K562 (cell line): Measurements from ENCODE around the gene UBE2M. TPM values are rescaled to one million over a fixed set of nuclear protein-coding genes. Genes with fewer than 3 reads are reported as not detected.

Source experiments
- ATAC-seq: fragments of 200-7000 bp; cut with Tn5 transposase; 3 replicates; pipeline ENCODE4 v1.9.1; 2020; ENCODE audit warnings: moderate library complexity
- BruUV-seq: library from RNA; stranded (reverse); fragments of 400-500 nt; replicated peaks from 2 replicates; lab custom pipeline; 2021; lab: Mats Ljungman, UMichigan
- CTCF ChIA-PET: fragments of 300-600 bp; formaldehyde crosslinking; extraction: SDS; loops from one replicate; lab custom pipeline; 2021; ENCODE audit warnings: low intra/inter-chr PET ratio; lab: Yijun Ruan, JAX
- POLR2A ChIA-PET: fragments of 300-600, 350-650 bp; sonication (Branson Sonifier 250); formaldehyde crosslinking; extraction: SDS; loops from one replicate; lab custom pipeline; 2021; ENCODE audit warnings: antibody characterized with exemption, inconsistent platforms; lab: Yijun Ruan, JAX
- DNase-seq, 4 experiments: peaks; one replicate each; pipeline versions ENCODE4 v3.0.0 to v3.0.0-alpha.2; 2011 to 2018; ENCODE audit warnings: low spot score in 3 of 4, mixed read lengths in 3 of 4; ENCODE audit errors: extremely low read depth in 1 of 4
- FAIRE-seq: peaks from 2 replicates; lab custom pipeline; 2011; peaks lifted over from hg19 to GRCh38; lab: Jason Lieb, UNC
- H2AFZ ChIP-seq: 2 replicates; pipeline ENCODE4 v1.6.0; 2011; ENCODE audit warnings: low read depth, low read length, control low read depth, inconsistent platforms
- H3K27ac ChIP-seq: fragments of 200-600 bp; 3 replicates; pipeline ENCODE4 v1.8.0; 2011; ENCODE audit warnings: low read depth, mild to moderate bottlenecking, control low read depth, inconsistent platforms, low read length, moderate library complexity, mixed read lengths; ENCODE audit errors: extremely low read depth
- H3K27me3 ChIP-seq, 2 experiments: fragments of 300-600 bp in 1 of 2; 2 replicates in 1 of 2; 3 replicates in 1 of 2; pipeline versions ENCODE4 v1.6.0 to v1.8.0; 2011; ENCODE audit warnings: inconsistent platforms in 2 of 2, low read length in 2 of 2, mild to moderate bottlenecking in 1 of 2, mixed read lengths in 1 of 2, moderate library complexity in 1 of 2; ENCODE audit not compliant: control insufficient read depth in 2 of 2, insufficient read depth in 2 of 2
- H3K36me3 ChIP-seq: fragments of 300-600 bp; 3 replicates; pipeline ENCODE4 v1.8.0; 2011; ENCODE audit warnings: mild to moderate bottlenecking, low read length, inconsistent platforms; ENCODE audit not compliant: control insufficient read depth, insufficient read depth
- H3K4me1 ChIP-seq, 2 experiments: fragments of 200-600 bp in 1 of 2; replicated peaks in 1 of 2; 2 replicates in 1 of 2; 3 replicates in 1 of 2; pipeline versions ENCODE4 v1.5.1 to v1.8.0; 2011; ENCODE audit warnings: inconsistent platforms in 2 of 2, low read length in 2 of 2, mild to moderate bottlenecking in 1 of 2, mixed read lengths in 1 of 2, moderate library complexity in 1 of 2; ENCODE audit not compliant: control insufficient read depth in 2 of 2, insufficient read depth in 2 of 2
- H3K4me2 ChIP-seq: 2 replicates; pipeline ENCODE4 v1.6.1; 2011; ENCODE audit warnings: low read length, control low read depth, inconsistent platforms, mixed read lengths; ENCODE audit not compliant: insufficient read depth
- H3K4me3 ChIP-seq: fragments of 200-600 bp; sonication (generic), shearing (Covaris generic); 2 replicates; pipeline ENCODE4 v1.5.1; 2016; ENCODE audit warnings: control low read depth, inconsistent platforms
- H3K79me2 ChIP-seq: fragments of 200-600 bp; 3 replicates; pipeline ENCODE4 v1.8.0; 2011; ENCODE audit warnings: low read length, inconsistent platforms; ENCODE audit not compliant: control insufficient read depth, insufficient read depth
- H3K9ac ChIP-seq, 2 experiments: 2 replicates each; pipeline versions ENCODE4 v1.6.0 to v1.6.1; 2011; ENCODE audit warnings: low read depth in 2 of 2, low read length in 2 of 2, control low read depth in 1 of 2, inconsistent platforms in 1 of 2, mild to moderate bottlenecking in 1 of 2, mixed read lengths in 1 of 2; ENCODE audit not compliant: insufficient read depth in 1 of 2
- H3K9me1 ChIP-seq: one replicate; pipeline ENCODE4 v1.6.0; 2011; ENCODE audit warnings: inconsistent platforms, mild to moderate bottlenecking, low read length, moderate library complexity; ENCODE audit not compliant: control insufficient read depth, insufficient read depth
- H3K9me3 ChIP-seq: replicated peaks from 2 replicates; pipeline ENCODE4 v1.5.1; 2011; ENCODE audit warnings: low read depth, low read length, inconsistent platforms; ENCODE audit not compliant: control insufficient read depth, insufficient read depth
- H4K20me1 ChIP-seq: replicated peaks from 2 replicates; pipeline ENCODE4 v1.6.1; 2011; ENCODE audit warnings: low read length, inconsistent platforms, mixed read lengths; ENCODE audit not compliant: control insufficient read depth, insufficient read depth
- EGR1 ChIP-seq: fragments of 450-650 bp; conservative IDR thresholded peaks from 2 replicates; pipeline ENCODE4 v1.6.1; 2017; ENCODE audit warnings: mild to moderate bottlenecking
- NFE2 ChIP-seq: IDR thresholded peaks from 2 replicates; pipeline ENCODE4 v1.6.1; 2014; ENCODE audit warnings: antibody characterized with exemption, low read depth
- TRIM28 ChIP-seq: fragments of 450-650 bp; IDR thresholded peaks from 2 replicates; pipeline ENCODE4 v1.6.1; 2017
- ZNF174 ChIP-seq: fragments of 250-450 bp; sonication (Bioruptor Pico); IDR thresholded peaks from 2 replicates; pipeline ENCODE4 v1.4.0; 2020; ENCODE audit warnings: mild to moderate bottlenecking
- WGBS: fragments of 100-300 bp; shearing (Covaris generic); methylation state at CpG from one replicate; pipeline ENCODE4 v1.1.6; 2016; ENCODE audit warnings: low coverage, mixed read lengths; ENCODE audit not compliant: insufficient coverage; ENCODE audit errors: missing lambda C conversion rate; 5-methylcytosine and 5-hydroxymethylcytosine counted together
- in situ Hi-C: fragments of 300-500 bp; cut with MboI; formaldehyde crosslinking; loops from 4 replicates; pipeline ENCODE4 v1.15.0; 2018; ENCODE audit warnings: inconsistent platforms, mixed read lengths
- intact Hi-C: fragments of 100-400 bp; cut with micrococcal nuclease; formaldehyde crosslinking; loops from 2 replicates; pipeline ENCODE4 v1.14.2; 2022
- polyA plus RNA-seq, 8 experiments: library from polyadenylated mRNA; depleted of rRNA in 4 of 8; stranded (reverse) in 5 of 8; unstranded in 3 of 8; fragments of >200 nt; fragmentation: Nextera tagmentation in 2 of 8; fragmentation: Illumina TruSeq in 1 of 8; extraction: Ambion mirVana in 2 of 8; extraction: Trizol in 1 of 8; gene quantifications; 2 replicates each; pipeline versions ENCODE4 v1.2.1 to v1.2.3, GENCODE V29; 2011 to 2014; ENCODE audit warnings: inconsistent platforms in 1 of 8, missing spikeins in 1 of 8
- total RNA-seq, 7 experiments: library from RNA; depleted of rRNA in 6 of 7; stranded (reverse); fragments of >200 nt in 6 of 7; fragmentation: Illumina TruSeq in 2 of 7; extraction: Trizol in 2 of 7; gene quantifications; 2 replicates each; pipeline versions ENCODE4 v1.2.1 to v1.2.3, GENCODE V29; 2011 to 2021; ENCODE audit warnings: low replicate concordance in 1 of 7

The UBE2M gene
- total and polyA plus RNA-seq, 9 of the 15 experiments (the other 6 are each of a cell fraction or from before 2014, with no cell fraction given), result 0.92 to 163 (median 85.7) TPM

- intact Hi-C loops (no loop called here), in situ Hi-C loops (no loop called here)
- no TSS peak for BruUV-seq
- peak in 1 of 4 experiments; percentile 21 for DNase-seq
- no peak for FAIRE-seq
- POLR2A ChIA-PET, result interaction anchor here (0.9 to 1.1 kb wide), 3 partner anchors 23 to 58 kb away, joined by 3 to 4 read pairs (median 3); partner anchors contain the start of genes CHMP2A, TRIM28 and ZBTB45
- CTCF ChIA-PET, result interaction anchor here (1.6 kb wide), 1 partner anchor 55 kb away, joined by 4 read pairs; no protein-coding TSS in a partner anchor
- no peak for ATAC-seq
- no peaks in the 10 kb centered on the region for H3K9me1 ChIP-seq
- H3K9me3 ChIP-seq, result peaks cover 2% of the 10 kb centered on the region; the same call in 1 of the 2 replicates
- no peak overlapping the region for H3K4me3 ChIP-seq
- no peaks in the 10 kb centered on the region for H3K27me3 ChIP-seq
- H2AFZ ChIP-seq, result no peak overlapping the region
- H4K20me1 ChIP-seq, result no peaks in the 10 kb centered on the region
- no peak for TF ChIP-seq ZNF174 (CRISPR knock-in tag)
- TF ChIP-seq EGR1, result peak; percentile 20; the same call in 1 of the 2 replicates
- TF ChIP-seq NFE2, result 0 out of 2 replicates have a peak, but pooled peaks have one; percentile 16
- TF ChIP-seq TRIM28, result no peak
- TF ChIP-seq, all 486 proteins: peak for 2
- Histone ChIP-seq H3K4me2 (no peak overlapping the region), H3K27ac (peak overlapping the region; percentile 30; the same call in 2 of the 3 replicates), H3K36me3 (peaks cover 27% of the 10 kb centered on the region), H3K4me1 (peaks cover 31 to 51% of the 10 kb centered on the region in 2 experiments), H3K79me2 (peaks cover 46% of the 10 kb centered on the region), H3K9ac (peak overlapping the region in 1 of 2 experiments; percentile 71; a peak in 1 of 4 replicates)
- 63% methylated on average over 11 of the region's 11 CpGs for WGBS
These were observed 19.9 kb upstream of the UBE2M start for GRCh38 chr19:58578012-58578925.
